Duodenal mucosa (tissue), 2 donors: Measurements from ENCODE around the gene MS4A2.

Experiments
- H3K27ac ChIP-seq: one replicate; pipeline ENCODE4 v1.7.0; 2013; ENCODE audit warnings: low read depth, low read length
- H3K27me3 ChIP-seq, 2 donors: one replicate each; pipeline ENCODE4 v1.7.0; 2013; ENCODE audit warnings: low read length in 2 of 2, control low read depth in 1 of 2; ENCODE audit not compliant: insufficient read depth in 2 of 2, control insufficient read depth in 1 of 2
- H3K36me3 ChIP-seq, 2 donors: one replicate each; pipeline ENCODE4 v1.7.0; 2013; ENCODE audit warnings: low read length in 2 of 2, control low read depth in 1 of 2; ENCODE audit not compliant: insufficient read depth in 2 of 2, control insufficient read depth in 1 of 2
- H3K4me1 ChIP-seq, 2 donors: one replicate each; pipeline ENCODE4 v1.7.0; 2013; ENCODE audit warnings: low read length in 2 of 2, control low read depth in 1 of 2; ENCODE audit not compliant: insufficient read depth in 2 of 2, control insufficient read depth in 1 of 2
- H3K4me3 ChIP-seq, 2 donors: one replicate each; pipeline ENCODE4 v1.7.0; 2013; ENCODE audit warnings: low read length in 2 of 2, low read depth in 1 of 2
- H3K9ac ChIP-seq, 2 donors: one replicate each; pipeline ENCODE4 v1.7.0; 2013; ENCODE audit warnings: low read length in 2 of 2, low read depth in 1 of 2
- H3K9me3 ChIP-seq, 2 donors: one replicate each; pipeline ENCODE4 v1.7.0; 2013; ENCODE audit warnings: low read length in 2 of 2, control low read depth in 1 of 2; ENCODE audit not compliant: control insufficient read depth in 1 of 2

The MS4A2 gene

DNA sequence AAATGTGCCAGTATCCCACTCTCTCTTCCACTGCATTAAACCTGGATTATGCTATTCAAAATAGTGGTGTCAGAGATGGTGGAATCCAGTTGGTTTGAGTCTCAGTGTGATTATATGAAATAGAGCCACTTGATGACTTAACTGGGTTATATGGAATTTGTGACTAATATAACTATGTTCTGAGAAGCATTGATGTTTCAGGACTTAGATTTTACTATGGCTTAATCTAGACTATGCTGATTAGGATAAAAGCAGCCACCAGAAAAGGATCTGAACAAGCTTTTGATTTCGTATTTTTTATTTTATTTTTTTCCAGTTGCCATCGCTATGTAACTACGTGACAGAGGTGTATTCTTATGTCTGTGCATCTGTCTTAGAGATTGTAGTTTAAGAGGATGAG is 55.3 kb downstream of the MS4A2 start:
- Histone ChIP-seq H3K9me3 (no peaks in the 10 kb centered on the region), H3K9ac (no peak overlapping the region), H3K36me3 (no peaks in the 10 kb centered on the region), H3K4me1 (no peaks in the 10 kb centered on the region), H3K27ac (no peak overlapping the region), H3K27me3 (no peaks in the 10 kb centered on the region), H3K4me3 (no peak overlapping the region)

DNA sequence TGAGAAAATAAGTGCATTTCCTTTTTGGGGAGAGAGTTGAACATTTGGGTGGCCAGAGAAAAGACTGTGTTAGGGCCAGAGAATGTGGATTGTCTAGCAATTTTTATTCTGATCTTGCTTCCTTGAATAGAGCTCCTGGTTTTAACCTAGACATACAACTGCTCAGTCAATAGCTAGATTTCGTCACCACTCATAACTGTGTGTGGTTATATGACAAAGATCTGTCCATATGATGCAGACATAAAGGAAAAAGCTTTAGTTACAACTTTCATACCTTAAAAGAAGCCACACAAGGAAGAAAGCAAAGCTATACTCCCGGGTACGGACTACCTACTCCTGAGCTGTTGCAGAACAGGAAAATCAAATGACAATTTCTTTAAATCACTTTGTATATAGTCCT is 57.2 kb downstream of the MS4A2 start:
- no peak overlapping the region for H3K4me3 ChIP-seq
- no peaks in the 10 kb centered on the region for H3K9me3 ChIP-seq
- no peaks in the 10 kb centered on the region for H3K27me3 ChIP-seq
- H3K9ac ChIP-seq, result no peak overlapping the region
- H3K27ac ChIP-seq, result no peak overlapping the region
- no peaks in the 10 kb centered on the region for H3K36me3 ChIP-seq
- H3K4me1 ChIP-seq, result no peaks in the 10 kb centered on the region
